HG03558 (cell line): ENCODE measurements around the gene SDR9C7.
"Not testable (repeated sequence)": the region's sequence is repeated elsewhere in the genome, so short reads cannot be mapped to it uniquely, and the experiment has no call there.

Experiments used
- ATAC-seq: cut with Tn5 transposase; IDR thresholded peaks from one replicate; pipeline ENCODE4 v1.9.1; 2021; ENCODE audit warnings: moderate number of reproducible peaks; ENCODE audit not compliant: unreplicated experiment; ENCODE audit errors: extremely low read depth

The SDR9C7 gene

GRCh38 chr12:56933826-56934625 lies at the start of gene SDR9C7:
Gene SDR9C7, minus strand, starts transcription at chr12:56934408. Its CDS starts 147 bp downstream, at chr12:56934261.
- ATAC-seq = no peak

DNA sequence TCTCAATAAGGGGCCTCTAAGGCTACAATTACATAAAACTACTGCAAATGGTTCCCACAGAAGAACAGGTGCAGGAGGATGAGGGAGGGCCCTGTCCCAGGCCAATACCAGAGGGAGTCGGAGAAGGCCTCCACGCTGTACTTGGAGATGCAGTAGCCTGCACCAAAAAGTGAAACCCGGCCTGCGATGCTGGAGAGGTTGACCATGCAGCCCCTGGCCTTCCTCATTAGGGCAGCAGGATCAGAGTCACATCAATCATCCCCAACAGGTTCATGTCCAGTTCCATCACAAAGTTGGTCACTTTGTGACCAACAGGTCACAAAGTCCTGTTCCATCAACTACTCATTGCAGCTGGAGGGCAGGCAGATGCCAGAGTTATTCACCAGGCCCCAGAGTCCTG lies 49.2 kb upstream of the SDR9C7 start:
- ATAC-seq = no peak

DNA sequence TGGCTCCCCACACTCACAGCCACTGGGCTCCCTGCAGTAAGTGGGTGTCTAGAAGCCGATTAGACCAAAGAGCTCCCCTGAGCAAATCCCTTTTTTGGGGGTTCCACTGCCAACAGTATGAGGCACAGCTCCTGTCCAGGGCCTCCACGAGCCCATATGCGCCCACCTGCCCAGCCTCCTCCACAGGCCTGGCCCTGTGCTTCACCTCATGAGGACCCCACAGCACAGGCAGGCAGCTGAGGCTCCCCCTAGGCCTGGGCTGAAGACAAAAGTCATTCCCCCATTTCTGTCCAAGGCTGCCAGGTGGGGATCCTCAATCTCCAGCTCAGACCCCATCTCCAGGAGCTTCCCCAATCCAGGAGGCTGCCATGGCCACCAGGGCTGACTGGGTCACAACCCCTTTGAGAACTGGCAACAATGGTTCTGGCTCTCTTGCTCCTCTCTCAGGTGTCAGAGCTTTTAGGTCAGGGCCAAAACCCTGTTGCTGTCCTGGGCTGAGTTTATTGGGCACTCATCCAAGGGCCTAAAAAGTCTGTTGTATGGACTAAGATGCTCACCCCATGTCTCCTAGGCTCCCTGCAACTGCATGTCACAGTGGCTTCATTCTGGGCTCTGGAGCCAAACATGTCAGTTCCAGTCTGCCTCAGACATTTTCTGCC lies 48.5 kb upstream of the SDR9C7 start:
- not testable (repeated sequence) for ATAC-seq

GRCh38 chr12:56980941-56981530 lies 46.8 kb upstream of the SDR9C7 start:
- no peak for ATAC-seq

- ATAC-seq = no peak
These were observed 46.1 kb upstream of the SDR9C7 start for GRCh38 chr12:56980268-56980667.

DNA sequence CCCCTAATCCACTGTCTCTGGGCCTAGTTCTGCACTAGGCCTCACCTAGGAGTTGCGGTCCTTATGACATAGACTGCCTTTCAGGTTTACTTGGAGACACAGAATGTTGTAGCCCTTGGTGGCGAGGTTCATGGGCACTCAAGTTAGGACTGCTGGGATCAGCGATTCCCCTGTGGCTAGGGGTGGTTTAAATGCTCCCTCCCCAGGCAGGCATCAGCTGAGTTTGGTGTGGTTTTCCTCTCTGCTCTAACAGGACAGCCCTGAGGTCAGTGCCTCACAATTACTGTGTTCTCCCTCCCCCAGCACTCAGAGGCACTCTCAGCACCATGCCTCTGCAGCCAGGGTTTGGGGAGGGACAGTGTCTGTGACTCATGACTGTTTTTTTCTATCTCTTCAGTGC lies 45.4 kb upstream of the SDR9C7 start:
- no peak for ATAC-seq

DNA sequence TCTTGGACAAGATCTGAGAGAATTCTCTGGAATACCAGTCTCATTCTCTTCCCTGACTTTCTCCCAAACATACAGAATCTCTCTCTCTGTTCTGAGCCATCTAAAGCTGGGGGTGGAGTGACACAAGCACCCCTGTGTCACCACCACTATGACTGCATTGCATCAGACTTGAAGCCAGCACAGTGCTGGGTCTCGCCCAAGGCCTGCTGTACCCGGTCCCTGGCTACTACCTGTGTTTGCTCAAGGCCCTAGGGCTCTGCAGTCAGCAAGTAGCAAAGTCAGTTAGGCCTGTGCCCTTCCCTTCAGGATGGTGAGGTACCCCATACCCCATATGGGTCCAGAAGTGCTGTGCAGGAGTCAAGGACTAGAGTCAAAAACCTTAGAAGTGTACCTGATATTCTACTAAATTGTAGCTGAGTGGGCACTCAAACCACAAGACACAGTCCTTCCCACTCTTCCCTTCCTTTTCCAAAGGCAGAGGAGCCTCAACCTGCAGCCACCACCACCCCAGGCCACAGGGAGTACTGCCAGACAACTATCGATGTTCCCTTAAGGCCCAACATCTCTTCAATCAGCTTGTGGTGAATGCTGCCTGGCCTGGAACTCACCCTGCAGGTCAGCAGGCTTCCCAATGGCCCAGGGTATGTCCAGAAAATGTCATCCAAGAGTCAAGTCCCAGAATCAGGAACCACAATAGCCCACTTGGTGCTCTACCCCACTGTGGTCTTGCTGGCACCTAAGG lies 44.4 kb upstream of the SDR9C7 start:
- no peak for ATAC-seq

GRCh38 chr12:56977361-56977760 lies 43.2 kb upstream of the SDR9C7 start:
- ATAC-seq = not testable (repeated sequence)

DNA sequence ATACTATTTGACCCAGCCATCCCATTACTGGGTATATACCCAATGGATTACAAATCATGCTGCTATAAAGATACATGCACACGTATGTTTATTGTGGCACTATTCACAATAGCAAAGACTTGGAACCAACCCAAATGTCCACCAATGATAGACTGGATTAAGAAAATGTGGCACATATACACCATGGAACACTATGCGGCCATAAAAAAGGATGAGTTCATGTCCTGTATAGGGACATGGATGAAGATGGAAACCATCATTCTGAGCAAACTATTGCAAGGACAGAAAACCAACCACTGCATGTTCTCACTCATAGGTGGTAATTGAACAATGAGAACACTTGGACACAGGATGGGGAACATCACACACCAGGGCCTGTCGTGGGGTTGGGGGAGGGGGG lies 40.0 kb upstream of the SDR9C7 start:
- ATAC-seq = not testable (repeated sequence)

DNA sequence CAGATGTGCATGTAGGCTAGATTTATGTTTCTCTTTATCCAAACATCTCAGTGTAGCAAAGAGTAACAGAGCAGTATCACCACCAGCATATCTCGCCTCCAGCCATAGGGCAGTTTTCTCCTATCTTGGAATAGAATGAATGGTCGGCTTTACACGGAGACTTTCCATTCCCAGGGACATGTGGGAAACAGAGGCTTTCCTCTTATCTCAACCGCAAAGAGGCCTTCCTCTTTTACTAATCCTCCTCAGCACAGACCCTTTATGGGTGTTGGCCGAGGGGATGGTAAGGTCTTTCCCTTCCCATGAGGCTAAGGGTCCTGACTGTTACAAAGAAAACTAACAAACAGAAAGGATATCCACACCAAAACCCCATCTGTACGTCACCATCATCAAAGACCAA lies 34.7 kb upstream of the SDR9C7 start:
- not testable (repeated sequence) for ATAC-seq

- ATAC-seq = not testable (repeated sequence)
These were observed 31.9 kb upstream of the SDR9C7 start for GRCh38 chr12:56965997-56966642.

GRCh38 chr12:56965124-56965523 lies 30.9 kb upstream of the SDR9C7 start:
- not testable (repeated sequence) for ATAC-seq

DNA sequence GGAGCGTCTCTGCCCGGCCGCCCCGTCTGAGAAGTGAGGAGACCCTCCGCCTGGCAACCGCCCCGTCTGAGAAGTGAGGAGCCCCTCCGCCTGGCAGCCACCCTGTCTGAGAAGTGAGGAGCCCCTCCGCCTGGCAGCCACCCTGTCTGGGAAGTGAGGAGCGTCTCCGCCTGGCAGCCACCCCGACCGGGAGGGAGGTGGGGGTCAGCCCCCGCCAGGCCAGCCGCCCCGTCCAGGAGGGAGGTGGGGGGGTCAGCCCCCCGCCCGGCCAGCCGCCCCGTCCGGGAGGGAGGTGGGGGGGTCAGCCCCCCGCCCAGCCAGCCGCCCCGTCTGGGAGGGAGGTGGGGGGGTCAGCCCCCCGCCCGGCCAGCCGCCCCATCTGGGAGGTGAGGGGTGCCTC lies 29.3 kb upstream of the SDR9C7 start:
- ATAC-seq = not testable (repeated sequence)

GRCh38 chr12:56962247-56962646 lies 28.0 kb upstream of the SDR9C7 start:
- ATAC-seq = not testable (repeated sequence)

DNA sequence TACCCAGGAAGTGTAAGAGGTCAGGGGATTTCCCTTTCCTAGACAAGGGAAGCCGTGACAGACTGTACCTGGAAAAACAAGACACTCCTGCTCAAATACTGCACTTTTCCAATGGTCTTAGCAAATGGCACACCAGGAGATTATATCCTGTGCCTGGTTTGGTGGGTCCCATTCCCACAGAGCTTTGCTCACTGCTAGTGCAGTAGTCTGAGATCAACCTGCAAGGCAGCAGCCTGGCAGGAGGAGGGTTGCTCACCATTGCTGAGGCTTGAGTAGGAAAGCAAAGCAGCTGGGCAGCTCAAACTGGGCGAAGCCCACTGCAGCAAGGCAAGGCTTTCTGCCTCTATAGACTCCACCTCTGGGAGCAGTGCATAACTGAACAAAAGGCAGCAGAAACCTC lies 24.2 kb upstream of the SDR9C7 start:
- ATAC-seq = no peak

DNA sequence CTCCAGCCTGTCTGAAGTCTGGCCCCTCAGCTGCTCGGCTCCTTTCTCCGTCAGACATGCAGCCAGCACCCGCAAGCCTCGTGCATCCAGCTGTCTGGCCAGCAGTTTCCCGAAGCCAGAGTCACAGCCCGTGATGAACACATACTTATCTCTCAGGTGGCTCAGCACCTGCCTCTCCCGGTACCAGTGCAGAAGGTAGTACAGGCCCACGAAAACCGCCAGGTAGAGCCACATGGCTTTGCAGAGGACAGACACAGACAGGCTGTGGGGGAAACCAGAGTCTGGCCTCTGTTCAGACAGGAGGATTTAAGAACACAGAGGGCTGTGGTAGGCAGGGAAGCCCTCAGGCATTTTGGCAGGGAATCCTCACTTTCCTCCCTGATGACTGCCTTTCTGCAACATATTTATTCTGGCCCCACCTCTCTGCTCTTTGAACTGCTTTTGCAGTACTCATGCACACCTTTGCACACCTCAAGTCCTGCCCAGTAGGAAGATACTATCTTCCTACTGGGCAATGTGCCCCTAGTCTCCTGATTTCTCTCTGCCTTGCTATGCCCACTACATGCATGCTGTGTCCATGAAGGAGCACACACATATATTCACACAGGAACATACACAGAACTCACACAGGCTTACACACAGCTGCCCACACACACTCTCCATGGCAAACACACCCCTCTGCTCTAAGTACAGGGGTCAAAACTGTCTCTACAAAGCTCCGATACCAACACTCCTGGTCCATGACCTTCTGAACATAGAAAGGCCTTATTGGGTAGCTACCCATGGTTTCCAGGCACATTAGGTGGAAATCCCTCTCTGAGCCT lies 23.2 kb upstream of the SDR9C7 start, which contains the start of gene RDH16:
Gene RDH16, minus strand, starts transcription at position 380 of the 824 bp plus-strand sequence. Its CDS starts 146 bp downstream, at position 234.
- no peak for ATAC-seq

DNA sequence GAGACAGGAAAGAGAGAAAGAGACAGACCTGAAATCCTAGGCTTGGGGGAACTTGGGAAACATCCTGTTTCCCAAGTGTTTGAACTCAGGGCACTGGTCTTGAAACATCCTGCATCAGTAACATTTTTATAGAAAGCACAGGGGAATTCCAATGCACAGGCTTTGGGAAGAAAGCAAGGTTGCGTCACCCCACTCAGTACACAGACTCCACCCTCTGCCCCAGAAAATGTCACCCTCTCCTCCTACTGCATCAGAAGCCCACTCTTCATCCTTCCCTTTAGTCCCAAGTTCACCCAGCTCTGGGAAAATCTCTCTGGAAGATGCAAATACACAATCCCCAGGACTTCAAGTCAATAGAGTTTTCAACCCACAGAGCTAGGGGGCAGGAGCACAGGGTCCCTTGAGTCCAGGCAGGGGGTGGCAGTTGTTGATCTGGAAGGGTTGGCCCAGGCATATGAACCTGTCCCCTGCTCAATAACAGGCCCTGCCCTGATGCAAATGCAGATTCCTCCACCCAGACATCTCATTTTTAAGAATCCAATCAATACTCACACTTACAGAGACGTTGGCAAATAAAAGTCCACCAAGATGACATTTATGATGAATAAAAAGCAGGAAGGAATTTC lies 21.5 kb upstream of the SDR9C7 start:
- no peak for ATAC-seq

DNA sequence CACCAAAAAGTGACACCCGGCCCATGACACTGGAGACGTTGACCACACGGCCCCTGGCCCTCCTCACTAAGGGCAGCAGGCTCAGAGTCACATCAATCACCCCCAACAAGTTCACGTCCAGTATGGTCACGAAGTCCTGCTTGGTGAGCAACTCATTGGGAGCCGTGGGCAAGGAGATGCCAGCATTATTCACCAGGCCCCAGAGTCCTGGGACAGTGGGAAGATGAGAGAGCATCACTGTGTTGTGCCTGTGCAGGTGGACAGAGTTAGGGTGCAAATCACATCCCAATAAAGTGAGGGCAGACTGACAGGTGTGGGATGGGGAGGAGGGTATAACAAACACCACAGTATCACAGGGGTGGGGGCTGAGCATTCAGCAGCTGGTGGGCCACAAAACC lies 20.7 kb upstream of the SDR9C7 start:
- ATAC-seq = no peak
